Pons (tissue), 1 donor: ENCODE data around the gene KYAT1.
A peak's percentile ranks its signal among the peaks of the same experiment; 100 is the strongest.

Experiments used
- DNase-seq: peaks from one replicate; pipeline ENCODE4 v3.0.0-alpha.2; 2016; ENCODE audit warnings: low spot score

The KYAT1 gene

GRCh38 chr9:128838338-128838737 is 43.4 kb downstream of the KYAT1 start:
- DNase-seq = no peak

- no peak for DNase-seq
These were observed 45.1 kb downstream of the KYAT1 start for GRCh38 chr9:128836509-128837145.

- no peak for DNase-seq
These were observed 46.2 kb downstream of the KYAT1 start for GRCh38 chr9:128835246-128836210.

GRCh38 chr9:128833696-128834095 is 48.1 kb downstream of the KYAT1 start:
- no peak for DNase-seq

- DNase-seq = peak; percentile 95
These were observed 52.1 kb downstream of the KYAT1 start, which contains the start of gene SPOUT1 for GRCh38 chr9:128829477-128830251. Gene SPOUT1 (minus strand): TSS chr9:128829794. CDS start chr9:128829780, 14 bp downstream.

GRCh38 chr9:128828719-128829452 is 52.9 kb downstream of the KYAT1 start:
- DNase-seq = no peak

- DNase-seq = no peak
These were observed 53.5 kb downstream of the KYAT1 start for GRCh38 chr9:128828267-128828666.

- no peak for DNase-seq
These were observed 55.6 kb downstream of the KYAT1 start for GRCh38 chr9:128825923-128826700.

GRCh38 chr9:128824911-128825310 is 56.8 kb downstream of the KYAT1 start:
- DNase-seq = no peak

GRCh38 chr9:128823903-128824406 is 57.8 kb downstream of the KYAT1 start:
- no peak for DNase-seq

GRCh38 chr9:128823362-128823902 is 58.3 kb downstream of the KYAT1 start:
- no peak for DNase-seq

GRCh38 chr9:128822407-128823042 is 59.2 kb downstream of the KYAT1 start:
- DNase-seq = no peak

- DNase-seq = no peak
These were observed 60.0 kb downstream of the KYAT1 start for GRCh38 chr9:128821584-128822406.

- DNase-seq = no peak
These were observed 60.8 kb downstream of the KYAT1 start for GRCh38 chr9:128820665-128821583.

GRCh38 chr9:128819716-128820664 is 61.8 kb downstream of the KYAT1 start:
- DNase-seq = no peak

GRCh38 chr9:128818839-128819715 is 62.7 kb downstream of the KYAT1 start:
- no peak for DNase-seq
